Cerebellar cortex (tissue), 1 donor: ENCODE measurements around the gene ZBTB20.
A peak's percentile ranks its signal among the peaks of the same experiment; 100 is the strongest.

Source experiments
- DNase-seq: peaks from one replicate; pipeline ENCODE4 v3.0.0-alpha.2; 2015; ENCODE audit warnings: low spot score

ZBTB20 gene

GRCh38 chr3:114673481-114673880 lies 473.6 kb downstream of the ZBTB20 start:
- DNase-seq, result no peak

- no peak for DNase-seq
Measured at GRCh38 chr3:114672692-114673447, 474.2 kb downstream of the ZBTB20 start.

- no peak for DNase-seq
Measured at GRCh38 chr3:114671741-114672510, 475.2 kb downstream of the ZBTB20 start.

GRCh38 chr3:114669614-114670013 lies 477.5 kb downstream of the ZBTB20 start:
- no peak for DNase-seq

- DNase-seq, result no peak
Measured at GRCh38 chr3:114668099-114668498, 479.0 kb downstream of the ZBTB20 start.

- DNase-seq, result no peak
Measured at GRCh38 chr3:114666623-114667022, 480.5 kb downstream of the ZBTB20 start.

- no peak for DNase-seq
Measured at GRCh38 chr3:114664006-114664405, 483.1 kb downstream of the ZBTB20 start.

GRCh38 chr3:114660808-114661207 lies 486.3 kb downstream of the ZBTB20 start:
- no peak for DNase-seq

GRCh38 chr3:114660124-114660523 lies 487.0 kb downstream of the ZBTB20 start:
- DNase-seq, result peak; percentile 69

GRCh38 chr3:114659109-114660061 lies 487.7 kb downstream of the ZBTB20 start:
- no peak for DNase-seq

- DNase-seq, result no peak
Measured at GRCh38 chr3:114651555-114651954, 495.5 kb downstream of the ZBTB20 start.

GRCh38 chr3:114650808-114651207 lies 496.3 kb downstream of the ZBTB20 start:
- DNase-seq, result peak; percentile 31

- DNase-seq, result no peak
Measured at GRCh38 chr3:114649331-114649730, 497.8 kb downstream of the ZBTB20 start.

GRCh38 chr3:114646526-114646925 lies 500.6 kb downstream of the ZBTB20 start:
- no peak for DNase-seq

GRCh38 chr3:114645392-114645791 lies 501.7 kb downstream of the ZBTB20 start:
- DNase-seq, result no peak

- no peak for DNase-seq
Measured at GRCh38 chr3:114644367-114644766, 502.7 kb downstream of the ZBTB20 start.

- no peak for DNase-seq
Measured at GRCh38 chr3:114642951-114643741, 503.9 kb downstream of the ZBTB20 start.

GRCh38 chr3:114640126-114640525 lies 507.0 kb downstream of the ZBTB20 start:
- DNase-seq, result no peak

GRCh38 chr3:114639171-114639570 lies 507.9 kb downstream of the ZBTB20 start:
- no peak for DNase-seq

- no peak for DNase-seq
Measured at GRCh38 chr3:114635878-114636277, 511.2 kb downstream of the ZBTB20 start.

- DNase-seq, result no peak
Measured at GRCh38 chr3:114634635-114635034, 512.5 kb downstream of the ZBTB20 start.
